NCI-H2196 (cell line): ENCODE measurements around the gene FBXO5.
"Not testable (repeated sequence)": the region's sequence is repeated elsewhere in the genome, so short reads cannot be mapped to it uniquely, and the experiment has no call there.

Source experiments
- DNase-seq: peaks from one replicate; lab custom pipeline; 2025; ENCODE audit not compliant: unreplicated experiment; lab: John Stamatoyannopoulos, UW

Gene FBXO5

GRCh38 chr6:152993431-152993830 lies 10.6 kb upstream of the FBXO5 start:
- DNase-seq, result no peak

- DNase-seq, result no peak
Observed at GRCh38 chr6:152986978-152987377, 4.1 kb upstream of the FBXO5 start.

DNA sequence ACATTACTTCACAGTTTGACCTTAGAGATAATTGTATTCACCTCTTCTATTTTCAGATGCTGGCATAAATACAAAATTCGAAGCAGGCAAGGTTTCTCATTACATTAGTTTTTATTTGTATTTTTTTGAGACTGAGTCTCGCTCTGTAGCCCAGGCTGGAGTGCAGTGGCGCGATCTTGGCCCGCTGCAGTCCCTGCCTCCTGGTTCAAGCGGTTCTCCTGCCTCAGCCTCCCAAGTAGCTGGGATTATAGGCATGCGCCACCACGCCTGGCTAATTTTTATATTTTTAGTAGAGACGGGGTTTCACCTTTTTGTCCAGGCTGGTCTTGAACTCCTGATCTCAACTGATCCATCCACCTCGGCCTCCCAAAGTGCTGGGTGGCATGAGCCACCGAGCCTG lies 2.5 kb upstream of the FBXO5 start:
- not testable (repeated sequence) for DNase-seq

- no peak for DNase-seq
Observed at GRCh38 chr6:152984513-152984872, 1.7 kb upstream of the FBXO5 start.

DNA sequence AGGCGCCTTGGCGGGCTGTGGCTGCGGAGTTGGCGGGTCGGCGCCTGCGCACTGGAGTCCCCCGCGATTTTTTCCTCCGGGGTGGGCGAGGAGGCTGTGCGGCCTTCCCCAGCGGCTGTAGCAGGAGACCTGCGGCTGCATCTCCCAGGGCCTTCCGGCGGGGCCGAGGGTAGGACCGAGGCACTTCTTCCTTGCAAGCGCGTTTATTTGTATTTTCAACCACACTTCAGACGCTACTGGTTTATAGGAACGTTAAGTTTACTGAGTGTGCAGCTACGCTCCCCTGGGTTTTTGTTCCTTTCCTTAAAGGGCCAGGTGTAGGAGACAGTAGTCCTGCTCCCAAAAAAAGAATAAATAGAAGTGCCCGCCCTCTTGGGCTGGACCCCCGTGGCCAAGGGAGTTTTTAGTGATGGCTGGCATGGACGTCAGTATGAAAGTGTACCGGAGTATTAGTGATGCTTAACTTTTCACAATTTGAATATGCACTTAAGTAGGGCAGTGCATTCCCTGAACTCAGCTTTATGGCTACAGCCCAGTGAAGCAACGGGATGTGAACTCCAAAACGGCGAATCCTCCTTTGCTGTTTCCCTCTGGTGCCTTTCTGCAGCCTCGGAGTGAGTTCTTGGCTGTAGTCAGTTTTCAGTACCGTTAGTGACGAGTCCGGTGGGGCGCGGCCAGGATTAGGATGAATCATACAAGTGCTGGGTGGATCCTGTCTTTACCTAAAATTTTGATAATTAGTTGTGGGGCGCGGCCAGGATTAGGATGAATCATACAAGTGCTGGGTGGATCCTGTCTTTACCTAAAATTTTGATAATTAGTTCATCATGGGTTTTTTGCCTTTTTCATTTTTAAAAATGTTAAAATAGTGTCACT lies 1.0 kb upstream of the FBXO5 start:
- peak; percentile 97 for DNase-seq

DNA sequence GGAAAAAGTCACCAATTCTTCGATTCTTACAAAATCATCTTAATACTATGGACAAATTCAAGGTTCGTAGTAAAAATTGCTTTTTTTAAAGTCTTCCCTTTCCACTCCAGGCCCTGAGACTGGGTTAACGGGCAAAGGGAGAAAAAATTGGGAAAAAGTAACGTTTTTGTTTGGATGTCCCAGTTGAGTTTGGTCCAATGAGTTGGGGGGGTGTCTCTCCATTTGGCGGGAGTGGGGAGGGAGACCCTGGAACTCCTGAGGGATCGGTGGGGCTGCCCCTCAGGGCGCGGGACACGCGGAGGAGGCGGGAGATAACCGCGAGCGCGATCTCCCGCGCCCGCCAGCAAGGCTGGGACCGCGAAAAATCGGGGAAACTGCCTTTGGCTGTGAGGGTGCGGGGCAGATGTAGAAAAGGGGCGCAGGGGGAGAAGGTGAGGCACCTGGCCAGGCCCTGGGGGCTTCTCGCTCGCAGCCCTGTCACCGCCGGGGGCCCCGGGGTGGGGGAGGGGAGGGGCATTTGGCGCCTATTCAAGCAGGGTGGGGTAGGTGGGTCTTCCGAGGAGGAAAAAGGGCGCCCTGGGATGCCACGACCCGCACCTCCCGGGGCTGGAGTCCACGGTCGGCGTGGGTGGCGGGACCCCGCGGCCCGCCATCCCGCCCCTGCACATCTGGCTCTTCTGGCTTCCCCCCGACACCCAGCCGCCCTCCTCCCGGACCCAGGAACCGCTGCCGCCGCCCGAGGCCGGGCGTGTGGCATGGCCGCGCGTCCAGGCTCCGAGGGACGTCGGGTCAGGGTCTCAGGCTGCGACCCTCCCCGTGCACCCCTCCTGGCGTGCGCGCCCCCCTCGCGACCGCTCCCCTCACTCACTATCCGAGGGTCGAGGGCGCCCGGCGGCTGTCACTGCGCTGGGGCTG lies 595 bp downstream of the FBXO5 start:
- no peak for DNase-seq

DNA sequence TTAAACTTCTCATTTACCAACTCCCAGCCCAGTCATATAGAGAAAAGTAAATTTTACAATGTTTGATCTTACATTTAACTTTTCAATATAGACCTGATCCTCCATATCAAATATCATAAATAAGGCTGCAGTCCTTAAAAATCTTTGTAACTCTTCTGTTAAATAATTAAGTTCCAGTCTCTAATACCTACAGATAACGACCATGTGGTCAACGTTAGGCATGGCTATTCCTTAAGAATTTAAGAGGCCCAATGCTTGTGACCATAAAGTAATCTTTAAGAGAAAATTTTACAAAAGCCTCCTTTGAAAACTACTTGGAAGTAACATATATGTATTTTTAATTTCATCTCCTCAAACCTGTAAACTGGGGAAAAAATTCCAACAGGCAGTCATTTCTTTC lies 1.6 kb downstream of the FBXO5 start:
- DNase-seq, result no peak

GRCh38 chr6:152980656-152981055 lies 2.2 kb downstream of the FBXO5 start:
- DNase-seq, result no peak

DNA sequence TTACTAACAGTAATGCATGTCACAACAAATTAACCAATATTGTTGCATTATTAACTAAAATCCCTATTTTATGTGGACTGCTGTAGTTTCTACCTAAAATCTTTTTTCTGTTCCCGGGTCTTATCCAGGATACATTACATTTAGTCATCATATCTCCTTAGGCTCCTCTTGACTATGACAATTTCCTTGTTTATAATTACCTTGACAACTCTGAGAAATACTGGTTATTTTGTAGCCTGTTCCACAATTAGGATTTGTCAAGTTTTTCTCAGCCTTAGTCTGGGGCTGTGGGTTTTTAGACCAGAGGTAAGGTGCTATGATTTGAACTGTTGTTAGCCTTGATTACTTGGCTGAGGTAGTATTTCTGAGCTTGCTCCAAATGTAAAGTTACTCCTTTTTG lies 3.7 kb downstream of the FBXO5 start:
- no peak for DNase-seq

- no peak for DNase-seq
Observed at GRCh38 chr6:152978058-152978457, 4.8 kb downstream of the FBXO5 start.

- no peak for DNase-seq
Observed at GRCh38 chr6:152977556-152977955, 5.3 kb downstream of the FBXO5 start.

DNA sequence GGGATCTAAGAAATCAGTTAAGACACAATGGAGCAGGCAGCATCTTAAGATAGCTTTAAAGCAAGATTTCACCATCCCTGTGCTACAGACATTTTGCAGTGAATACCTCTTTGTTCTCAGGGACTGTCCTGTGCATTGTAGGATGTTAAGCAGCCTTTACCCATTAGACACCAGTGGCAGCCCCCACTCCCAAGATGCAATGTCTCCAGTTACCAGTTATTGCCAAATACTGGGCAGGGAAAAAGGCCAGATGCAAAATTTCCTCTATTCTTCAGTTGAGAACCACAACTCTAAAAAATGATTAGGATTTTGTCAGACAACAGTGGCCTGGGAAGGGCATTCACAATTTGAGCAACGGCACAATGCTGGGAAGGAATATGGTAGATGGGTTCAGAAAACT lies 6.1 kb downstream of the FBXO5 start:
- DNase-seq, result no peak

- no peak for DNase-seq
Observed at GRCh38 chr6:152975204-152975915, 7.5 kb downstream of the FBXO5 start.

- DNase-seq, result no peak
Observed at GRCh38 chr6:152973916-152974315, 8.9 kb downstream of the FBXO5 start.

- DNase-seq, result no peak
Observed at GRCh38 chr6:152969688-152970418, 13.0 kb downstream of the FBXO5 start.

- not testable (repeated sequence) for DNase-seq
Observed at GRCh38 chr6:152966168-152966894, 16.5 kb downstream of the FBXO5 start.

DNA sequence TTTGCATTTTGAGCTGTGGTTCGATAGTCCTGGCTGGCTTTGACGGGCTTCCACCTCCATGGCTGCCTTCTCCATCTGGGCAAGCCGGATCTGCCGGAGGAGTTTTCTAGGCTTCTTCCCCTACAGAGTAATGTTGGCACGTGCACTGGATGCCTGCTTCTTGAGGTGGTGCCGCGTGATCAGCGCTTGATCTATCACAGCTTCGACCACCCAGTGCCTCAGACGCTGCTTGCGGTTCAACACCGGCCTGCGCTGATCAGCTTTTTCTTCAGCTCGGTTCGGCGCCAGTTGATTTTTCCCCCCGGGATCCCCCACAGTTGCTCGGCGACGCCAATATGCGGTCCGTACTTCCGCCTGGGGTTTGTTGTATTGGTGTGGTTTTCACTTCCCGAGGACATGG lies 23.5 kb downstream of the FBXO5 start:
- no peak for DNase-seq

- DNase-seq, result no peak
Observed at GRCh38 chr6:152957796-152958195, 25.0 kb downstream of the FBXO5 start.

DNA sequence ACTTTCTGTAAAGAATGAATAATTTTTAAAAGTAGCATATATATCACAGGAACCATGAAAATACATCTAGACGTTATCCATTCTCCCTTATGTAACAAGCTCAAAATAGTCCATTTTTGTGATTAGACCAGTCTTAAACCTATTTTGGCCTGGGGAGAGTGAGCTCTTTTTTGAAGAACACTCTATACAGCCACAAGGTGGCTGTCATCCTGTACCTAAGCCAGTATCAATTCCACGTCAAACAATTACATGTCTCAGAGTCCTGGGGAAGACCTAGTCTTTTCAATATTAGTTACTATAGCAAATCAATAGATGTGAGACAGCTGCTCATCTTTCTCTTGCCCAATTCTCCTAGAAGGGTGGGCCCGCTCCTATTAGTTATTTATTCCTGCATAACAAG lies 28.4 kb downstream of the FBXO5 start:
- peak; percentile 4 for DNase-seq

DNA sequence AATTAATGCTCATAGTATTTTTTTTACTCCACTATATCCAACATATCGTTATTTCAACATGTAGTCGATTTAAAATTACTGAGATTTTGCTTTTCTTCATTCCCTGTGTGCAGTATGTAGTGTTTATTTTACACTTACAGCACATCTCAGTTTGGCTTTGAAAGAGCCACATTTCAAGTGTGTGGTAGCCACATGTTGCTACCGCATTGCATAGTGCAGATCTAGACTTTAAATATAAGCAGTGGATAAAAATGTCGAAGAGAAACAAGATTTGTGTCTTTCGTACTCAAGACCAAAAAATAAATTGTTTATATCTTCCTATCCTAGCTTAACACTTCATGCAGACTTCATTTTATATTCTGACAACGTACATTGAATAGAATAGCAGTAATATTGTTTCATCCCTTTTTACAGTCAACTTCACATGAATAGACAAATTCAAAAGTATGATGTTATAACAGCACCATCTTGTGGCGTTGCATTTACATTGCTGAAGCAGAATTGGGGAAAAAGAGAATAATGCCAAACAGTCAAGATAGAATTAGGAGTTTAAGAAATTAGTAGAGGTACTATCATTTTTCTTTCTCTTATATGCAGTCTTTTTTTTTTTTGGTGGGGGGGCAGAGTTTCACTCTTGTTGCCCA lies 29.9 kb downstream of the FBXO5 start:
- DNase-seq, result peak; percentile 44
